AG10803 (cell line): Measurements from ENCODE around the gene SNX6.
"Not testable (repeated sequence)": the region's sequence is repeated elsewhere in the genome, so short reads cannot be mapped to it uniquely, and the experiment has no call there.

Experiments
- DNase-seq: peaks from one replicate; pipeline ENCODE4 v3.0.0; 2010; ENCODE audit warnings: low read depth
- H3K4me3 ChIP-seq: 2 replicates; pipeline ENCODE4 v1.5.1; 2011; ENCODE audit warnings: mild to moderate bottlenecking, low read length, control low read depth
- CTCF ChIP-seq: conservative IDR thresholded peaks from 2 replicates; pipeline ENCODE4 v1.5.1; 2011; ENCODE audit warnings: mild to moderate bottlenecking, low read length, control low read depth, inconsistent platforms

SNX6 gene

DNA sequence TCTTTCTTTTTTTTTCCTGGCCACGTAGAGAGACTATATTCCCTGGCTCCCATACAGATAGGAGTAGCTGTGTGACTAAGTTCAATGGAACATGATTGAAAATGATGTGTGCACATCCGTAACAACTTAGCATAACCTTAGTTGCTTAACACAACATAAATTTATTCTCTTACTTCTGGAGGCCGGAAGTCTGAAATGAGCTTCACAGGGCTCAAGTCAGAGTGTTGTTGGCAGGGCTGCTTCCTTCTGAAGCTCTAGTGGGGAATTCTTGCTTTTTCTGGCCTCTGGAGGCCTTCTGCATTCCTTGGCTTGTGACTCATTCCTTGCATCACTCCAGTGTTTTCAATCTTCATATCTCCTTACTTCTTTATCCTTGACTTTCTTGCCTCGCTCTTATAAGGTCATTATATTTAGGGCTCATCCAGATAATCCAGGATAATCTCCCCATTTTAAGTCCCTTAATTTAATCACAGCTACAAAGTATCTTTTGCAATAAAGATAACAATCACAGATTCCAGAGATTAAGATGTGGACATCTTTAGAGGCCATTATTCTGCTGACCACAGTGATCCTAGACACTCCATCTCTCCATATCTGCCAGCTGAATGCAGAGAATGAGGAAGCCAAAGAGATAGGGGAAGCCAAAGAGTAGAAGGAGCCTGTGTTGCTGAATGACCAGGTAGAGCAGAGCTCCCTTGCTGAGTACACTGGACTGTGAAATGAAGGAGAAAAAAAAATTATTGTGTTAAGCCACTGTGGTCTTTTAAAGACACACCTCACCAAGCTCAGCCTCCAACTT is 21.0 kb upstream of the SNX6 start:
- TF ChIP-seq CTCF = no peak; the same call in 1 of the 2 replicates
- H3K4me3 ChIP-seq = no peak overlapping the region
- DNase-seq = peak; percentile 100

- H3K4me3 ChIP-seq = not testable (repeated sequence)
- DNase-seq = peak; percentile 35
Observed at GRCh38 chr14:34650006-34650405, 20.1 kb upstream of the SNX6 start.

DNA sequence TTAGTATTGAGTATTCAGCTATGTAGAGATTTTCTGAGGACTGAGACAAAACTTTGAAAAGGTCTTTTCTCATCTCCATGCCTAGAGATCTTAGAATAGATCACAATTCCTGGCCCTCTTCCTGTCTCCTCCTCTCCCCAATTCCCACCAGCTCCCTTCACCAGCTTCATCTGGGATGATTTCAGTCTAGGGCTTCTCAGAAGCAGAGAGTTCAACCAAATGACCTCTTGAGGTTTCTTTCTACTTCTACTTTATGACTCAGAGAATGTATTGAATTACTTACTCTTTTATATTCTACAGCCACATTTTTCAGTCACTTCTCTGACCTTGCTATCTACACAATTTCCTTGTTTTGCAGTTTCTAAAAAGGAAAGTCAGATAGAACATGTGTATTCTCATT is 19.4 kb upstream of the SNX6 start:
- TF ChIP-seq CTCF = no peak
- H3K4me3 ChIP-seq = no peak overlapping the region
- peak; percentile 85 for DNase-seq

- no peak for TF ChIP-seq CTCF
- H3K4me3 ChIP-seq = no peak overlapping the region
- no peak for DNase-seq
Observed at GRCh38 chr14:34646570-34647255, 16.8 kb upstream of the SNX6 start.

DNA sequence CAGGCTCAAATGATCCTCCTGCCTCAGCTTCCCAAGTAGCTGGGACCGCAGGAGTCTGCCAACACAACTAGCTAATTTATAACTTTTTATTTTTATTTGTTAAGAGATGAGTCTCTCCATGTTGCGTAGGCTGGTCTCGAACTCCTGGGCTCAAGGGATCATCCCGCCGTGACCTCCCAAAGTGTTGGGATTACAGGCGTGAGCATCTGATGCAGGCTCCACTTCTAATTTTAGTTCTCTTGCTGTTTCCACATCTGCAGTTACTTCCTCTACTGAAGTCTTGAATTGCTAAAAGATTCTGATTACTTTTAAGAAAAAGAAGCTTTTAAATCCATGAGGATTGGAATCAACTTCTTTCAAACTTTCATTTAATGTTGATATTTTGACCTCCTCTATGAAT is 13.4 kb upstream of the SNX6 start:
- no peak for TF ChIP-seq CTCF
- no peak overlapping the region for H3K4me3 ChIP-seq
- DNase-seq = no peak

DNA sequence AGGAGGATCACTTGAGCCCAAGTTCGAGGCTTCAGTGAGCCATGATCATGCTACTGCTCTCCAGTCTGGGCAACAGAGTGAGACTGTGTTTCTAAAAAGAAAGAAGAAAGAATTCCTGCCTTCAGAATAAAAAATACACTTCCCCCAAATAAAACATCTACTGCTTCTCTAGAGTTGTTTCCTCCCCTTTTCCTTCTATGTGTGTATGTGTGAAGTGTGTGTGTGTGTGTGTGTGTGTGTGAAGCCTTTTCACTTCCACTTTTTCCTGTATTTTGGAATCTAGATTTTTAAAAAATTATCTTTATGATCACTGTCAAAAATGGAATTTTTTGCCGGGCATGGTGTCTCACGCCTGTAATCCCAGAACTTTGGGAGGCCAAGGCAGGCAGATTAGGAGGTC is 12.6 kb upstream of the SNX6 start:
- DNase-seq = no peak

DNA sequence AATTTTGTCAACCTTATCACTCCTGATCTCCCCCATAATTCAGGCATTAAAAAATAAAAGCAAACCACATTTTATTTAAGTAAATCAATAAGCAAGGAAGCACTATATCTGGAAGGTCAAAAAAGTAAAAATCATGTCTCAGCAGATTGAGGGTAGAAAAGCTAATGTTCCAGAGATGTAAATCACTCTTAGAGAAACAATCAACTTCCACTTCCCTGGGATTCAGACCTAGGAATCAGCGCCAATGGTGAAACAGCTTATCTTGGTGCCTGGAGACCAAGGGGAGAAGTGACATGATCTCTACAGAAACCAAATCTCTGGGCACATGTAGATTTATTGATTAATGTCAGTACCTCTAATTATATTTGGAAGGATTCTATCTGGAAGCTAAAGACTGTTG is 10.9 kb upstream of the SNX6 start:
- no peak overlapping the region for H3K4me3 ChIP-seq
- no peak for DNase-seq
- no peak for TF ChIP-seq CTCF

More for the DNA sequence above, 12.6 kb upstream of the SNX6 start:
- H3K4me3 ChIP-seq = no peak overlapping the region
- no peak for TF ChIP-seq CTCF

DNA sequence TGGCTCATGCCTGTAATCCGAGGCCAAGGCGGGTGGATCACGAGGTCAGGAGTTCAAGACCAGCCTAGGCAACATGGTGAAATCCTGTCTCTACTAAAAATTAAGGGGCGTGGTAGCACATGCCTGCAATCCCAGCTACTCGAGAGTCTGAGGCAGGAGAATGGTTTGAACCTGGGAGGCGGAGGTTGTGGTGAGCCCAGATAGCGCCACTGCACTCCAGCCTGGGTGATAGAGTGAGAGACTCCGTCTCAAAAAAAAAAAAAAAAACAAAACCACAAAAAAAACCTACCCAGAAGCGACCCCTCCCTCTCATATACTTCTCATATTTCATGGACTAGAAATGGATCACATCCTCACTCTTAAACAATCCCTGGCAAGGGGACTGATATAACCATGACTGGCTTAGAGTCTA is 4.4 kb upstream of the SNX6 start:
- H3K4me3 ChIP-seq, DNase-seq: not testable (repeated sequence)
